Mesenchymal stem cell (in vitro differentiated cells and primary cell): ENCODE results near the gene PSMD2.
"Not testable (repeated sequence)": the region's sequence is repeated elsewhere in the genome, so short reads cannot be mapped to it uniquely, and the experiment has no call there.

Source experiments
- DNase-seq: peaks from one replicate; pipeline ENCODE4 v3.0.0-alpha.2; 2013
- H2AFZ ChIP-seq: one replicate; pipeline ENCODE4 v1.6.1; 2013; ENCODE audit warnings: low read depth, mild to moderate bottlenecking, control low read depth, inconsistent platforms, low read length, moderate library complexity
- H2AK5ac ChIP-seq: 2 replicates; pipeline ENCODE4 v1.6.1; 2013; ENCODE audit warnings: low read length, moderate library complexity, mild to moderate bottlenecking, inconsistent platforms; ENCODE audit not compliant: severe bottlenecking
- H2BK120ac ChIP-seq: one replicate; pipeline ENCODE4 v1.6.1; 2013; ENCODE audit warnings: low read depth, mild to moderate bottlenecking, inconsistent platforms, low read length, moderate library complexity
- H2BK12ac ChIP-seq, 2 experiments: one replicate each; pipeline ENCODE4 v1.6.1; 2013; ENCODE audit warnings: inconsistent platforms in 2 of 2, low read length in 2 of 2, mild to moderate bottlenecking in 2 of 2, moderate library complexity in 2 of 2, control low read depth in 1 of 2
- H2BK15ac ChIP-seq: one replicate; pipeline ENCODE4 v1.6.1; 2013; ENCODE audit warnings: mild to moderate bottlenecking, low read depth, inconsistent platforms; ENCODE audit not compliant: poor library complexity, severe bottlenecking
- H2BK5ac ChIP-seq: 2 replicates; pipeline ENCODE4 v1.6.1; 2013; ENCODE audit warnings: low read depth, mild to moderate bottlenecking, low read length, control low read depth, inconsistent platforms; ENCODE audit not compliant: poor library complexity, severe bottlenecking
- H3K14ac ChIP-seq, 2 experiments: one replicate each; pipeline ENCODE4 v1.6.1; 2013; ENCODE audit warnings: inconsistent platforms in 2 of 2, low read length in 2 of 2, control low read depth in 1 of 2, mild to moderate bottlenecking in 1 of 2, moderate library complexity in 1 of 2
- H3K18ac ChIP-seq, 2 experiments: one replicate each; pipeline ENCODE4 v1.6.1; 2013; ENCODE audit warnings: inconsistent platforms in 2 of 2, low read length in 2 of 2, control low read depth in 1 of 2, low read depth in 1 of 2, mild to moderate bottlenecking in 1 of 2
- H3K23ac ChIP-seq, 2 experiments: one replicate each; pipeline ENCODE4 v1.6.1; 2013; ENCODE audit warnings: inconsistent platforms in 2 of 2, low read length in 2 of 2, mild to moderate bottlenecking in 2 of 2, moderate library complexity in 2 of 2, control low read depth in 1 of 2
- H3K27ac ChIP-seq: 2 replicates; pipeline ENCODE4 v1.5.1; 2013; ENCODE audit warnings: mild to moderate bottlenecking, moderate library complexity, low read length, control low read depth, inconsistent platforms; ENCODE audit not compliant: poor library complexity, severe bottlenecking
- H3K27me3 ChIP-seq, 2 experiments: 2 replicates each; pipeline versions ENCODE4 v1.6.1 to v1.7.0; 2013; ENCODE audit warnings: low read length in 2 of 2, mild to moderate bottlenecking in 2 of 2, moderate library complexity in 2 of 2, control low read depth in 1 of 2, inconsistent platforms in 1 of 2; ENCODE audit not compliant: control insufficient read depth in 1 of 2, insufficient read depth in 1 of 2
- H3K36me3 ChIP-seq, 2 experiments: 2 replicates each; pipeline versions ENCODE4 v1.6.1 to v1.7.0; 2013; ENCODE audit warnings: low read length in 2 of 2, control low read depth in 1 of 2, inconsistent platforms in 1 of 2, low read depth in 1 of 2, mild to moderate bottlenecking in 1 of 2; ENCODE audit not compliant: insufficient read depth in 2 of 2, control insufficient read depth in 1 of 2
- H3K4ac ChIP-seq, 2 experiments: one replicate each; pipeline ENCODE4 v1.6.1; 2013; ENCODE audit warnings: inconsistent platforms in 2 of 2, low read length in 2 of 2, mild to moderate bottlenecking in 2 of 2, moderate library complexity in 2 of 2, control low read depth in 1 of 2, low read depth in 1 of 2
- H3K4me1 ChIP-seq: 2 replicates; pipeline ENCODE4 v1.6.1; 2013; ENCODE audit warnings: low read depth, low read length, control low read depth; ENCODE audit not compliant: control insufficient read depth, insufficient read depth
- H3K4me2 ChIP-seq: 2 replicates; pipeline ENCODE4 v1.6.1; 2013; ENCODE audit warnings: low read length, mild to moderate bottlenecking, inconsistent platforms; ENCODE audit not compliant: poor library complexity, severe bottlenecking
- H3K4me3 ChIP-seq, 2 experiments: 2 replicates each; pipeline versions ENCODE4 v1.5.1 to v1.7.0; 2013; ENCODE audit warnings: low read length in 2 of 2, mild to moderate bottlenecking in 2 of 2, control low read depth in 1 of 2, low read depth in 1 of 2; ENCODE audit not compliant: insufficient read depth in 1 of 2
- H3K79me1 ChIP-seq: replicated peaks from 2 replicates; pipeline ENCODE4 v1.6.1; 2013; ENCODE audit warnings: mild to moderate bottlenecking, control low read depth, low read length, inconsistent platforms; ENCODE audit not compliant: poor library complexity, severe bottlenecking
- H3K9ac ChIP-seq: 2 replicates; pipeline ENCODE4 v1.7.0; 2013; ENCODE audit warnings: mild to moderate bottlenecking, low read length, moderate library complexity
- H3K9me3 ChIP-seq: 2 replicates; pipeline ENCODE4 v1.7.0; 2013; ENCODE audit warnings: mild to moderate bottlenecking, low read length; ENCODE audit not compliant: control insufficient read depth
- H4K8ac ChIP-seq: one replicate; pipeline ENCODE4 v1.6.1; 2013; ENCODE audit warnings: inconsistent platforms, mild to moderate bottlenecking, low read length, moderate library complexity
- H4K91ac ChIP-seq: one replicate; pipeline ENCODE4 v1.6.1; 2013; ENCODE audit warnings: mild to moderate bottlenecking, low read length, inconsistent platforms
- WGBS: methylation state at CpG from one replicate; pipeline ENCODE4 v1.1.7; 2013; ENCODE audit warnings: mixed read lengths; 5-methylcytosine and 5-hydroxymethylcytosine counted together

The PSMD2 gene

GRCh38 chr3:184339001-184339400 is 40.0 kb downstream of the PSMD2 start:
- no peak overlapping the region for H4K8ac ChIP-seq
- H3K27ac ChIP-seq, result no peak overlapping the region
- no peak overlapping the region for H3K18ac ChIP-seq
- H3K27me3 ChIP-seq, result no peaks in the 10 kb centered on the region
- H2BK15ac ChIP-seq, result no peak overlapping the region
- H3K4me1 ChIP-seq, result peaks cover 48% of the 10 kb centered on the region
- H4K91ac ChIP-seq, result no peak overlapping the region
- H3K4ac ChIP-seq, result no peak overlapping the region
- no peak overlapping the region for H2BK5ac ChIP-seq
- H3K4me2 ChIP-seq, result peak overlapping the region; percentile 25
- H3K23ac ChIP-seq, result no peak overlapping the region
- no peak overlapping the region for H2AK5ac ChIP-seq
- no peak overlapping the region for H2BK120ac ChIP-seq
- DNase-seq, result no peak
- peak overlapping the region in 1 of 2 experiments; percentile 86 for H3K4me3 ChIP-seq
- no peak overlapping the region for H2AFZ ChIP-seq
- H3K9ac ChIP-seq, result peak overlapping the region; percentile 90
- H3K14ac ChIP-seq, result peak overlapping the region in 1 of 2 experiments; percentile 37
- peaks cover 25% of the 10 kb centered on the region for H3K79me1 ChIP-seq
- peaks cover 38% of the 10 kb centered on the region in 2 experiments for H3K36me3 ChIP-seq
- H3K9me3 ChIP-seq, result no peaks in the 10 kb centered on the region
- 85% methylated on average over 8 of the region's 8 CpGs for WGBS
- H2BK12ac ChIP-seq, result no peak overlapping the region

GRCh38 chr3:184339451-184340135 is 40.6 kb downstream of the PSMD2 start:
- H3K4ac ChIP-seq, H2AK5ac ChIP-seq, H3K18ac ChIP-seq, H3K4me2 ChIP-seq, H4K91ac ChIP-seq, H3K27me3 ChIP-seq, H3K27ac ChIP-seq, H2BK15ac ChIP-seq, H3K14ac ChIP-seq, H2BK5ac ChIP-seq, H3K9me3 ChIP-seq, H2AFZ ChIP-seq, H3K23ac ChIP-seq, H2BK12ac ChIP-seq, H4K8ac ChIP-seq, H2BK120ac ChIP-seq: not testable (repeated sequence)
- peaks cover 36 to 39% of the 10 kb centered on the region in 2 experiments for H3K36me3 ChIP-seq
- H3K79me1 ChIP-seq, result peaks cover 26% of the 10 kb centered on the region
- H3K9ac ChIP-seq, result peak overlapping the region; percentile 90
- peak overlapping the region in 1 of 2 experiments; percentile 86 for H3K4me3 ChIP-seq
- WGBS, result 92% methylated on average over 19 of the region's 19 CpGs
- peaks cover 52% of the 10 kb centered on the region for H3K4me1 ChIP-seq
- peak; percentile 65 for DNase-seq

- Histone ChIP-seq H3K23ac (no peak overlapping the region), H3K14ac (no peak overlapping the region)
- WGBS, result 90% methylated on average over 7 of the region's 7 CpGs
These were observed 42.9 kb downstream of the PSMD2 start for GRCh38 chr3:184341925-184342324.

GRCh38 chr3:184343200-184343876 is 44.3 kb downstream of the PSMD2 start:
- H3K4me2 ChIP-seq, result no peak overlapping the region
- no peak overlapping the region for H3K4me3 ChIP-seq
- H3K27ac ChIP-seq, result peak overlapping the region; percentile 46
- H2BK12ac ChIP-seq, result no peak overlapping the region
- H3K23ac ChIP-seq, result no peak overlapping the region
- H4K91ac ChIP-seq, result no peak overlapping the region
- H4K8ac ChIP-seq, result no peak overlapping the region
- no peak for DNase-seq
- peaks cover 55% of the 10 kb centered on the region for H3K4me1 ChIP-seq
- peak overlapping the region in 1 of 2 experiments; percentile 63 for H3K14ac ChIP-seq
- no peak overlapping the region for H3K9ac ChIP-seq
- 91% methylated on average over 5 of the region's 5 CpGs for WGBS
- peaks cover 40 to 42% of the 10 kb centered on the region in 2 experiments for H3K36me3 ChIP-seq
- H3K18ac ChIP-seq, result no peak overlapping the region
- no peak overlapping the region for H2AK5ac ChIP-seq
- H2BK5ac ChIP-seq, result no peak overlapping the region
- H3K4ac ChIP-seq, result no peak overlapping the region
- no peak overlapping the region for H2AFZ ChIP-seq
- H3K27me3 ChIP-seq, result no peaks in the 10 kb centered on the region
- H3K79me1 ChIP-seq, result peaks cover 22% of the 10 kb centered on the region
- H2BK120ac ChIP-seq, result no peak overlapping the region
- H2BK15ac ChIP-seq, result no peak overlapping the region
- no peaks in the 10 kb centered on the region for H3K9me3 ChIP-seq

More at GRCh38 chr3:184341925-184342324, 42.9 kb downstream of the PSMD2 start:
- H3K4me1 ChIP-seq, result peaks cover 55% of the 10 kb centered on the region
- no peak overlapping the region for H3K4me2 ChIP-seq
- H2BK5ac ChIP-seq, result no peak overlapping the region
- no peak overlapping the region for H3K9ac ChIP-seq
- H2BK15ac ChIP-seq, result no peak overlapping the region
- no peak overlapping the region for H2BK120ac ChIP-seq
- no peak overlapping the region for H3K27ac ChIP-seq
- H3K18ac ChIP-seq, result no peak overlapping the region
- peaks cover 38 to 40% of the 10 kb centered on the region in 2 experiments for H3K36me3 ChIP-seq
- H3K79me1 ChIP-seq, result peaks cover 28% of the 10 kb centered on the region
- no peak overlapping the region for H2AFZ ChIP-seq
- no peak for DNase-seq
- no peak overlapping the region for H2BK12ac ChIP-seq
- H3K9me3 ChIP-seq, result no peaks in the 10 kb centered on the region
- no peak overlapping the region for H2AK5ac ChIP-seq
- no peak overlapping the region for H4K91ac ChIP-seq
- H3K27me3 ChIP-seq, result no peaks in the 10 kb centered on the region
- H3K4me3 ChIP-seq, result no peak overlapping the region
- no peak overlapping the region for H4K8ac ChIP-seq
- no peak overlapping the region for H3K4ac ChIP-seq
